ENCODE data around the gene TICAM1. TPM values are rescaled to one million over a fixed set of nuclear protein-coding genes. Genes with fewer than 3 reads are reported as not detected.

Gene TICAM1
- polyA plus RNA-seq, 1 experiment = 1.0 TPM

DNA sequence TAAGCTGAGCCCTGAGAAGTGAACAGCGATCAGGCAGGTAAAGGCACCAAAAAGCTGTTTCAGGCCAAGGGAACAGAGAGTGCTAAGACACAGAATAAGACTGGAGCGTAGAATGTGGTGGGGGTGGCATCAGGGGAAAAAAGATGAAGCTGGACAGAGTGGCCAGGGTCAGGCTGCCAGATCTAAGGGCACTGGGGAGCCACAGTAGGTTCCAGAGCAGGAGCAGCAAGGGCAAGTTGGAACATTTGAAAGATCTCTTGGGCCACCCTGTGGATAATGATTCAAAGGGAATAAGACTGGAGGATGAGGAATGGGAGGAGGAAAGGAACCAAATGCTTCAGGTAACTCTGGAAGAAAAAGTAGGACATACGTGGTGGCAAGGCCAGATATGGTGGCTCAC lies 42.4 kb upstream of the TICAM1 start:
- ChIA-PET CTCF (interaction anchor here (0.6 to 1.7 kb wide), 5 partner anchors 24 to 102 kb away, joined by 3 to 19 read pairs (median 8); no protein-coding TSS in a partner anchor), POLR2A (interaction anchor here (1.1 kb wide), 1 partner anchor 37 kb away, joined by 4 read pairs; no protein-coding TSS in a partner anchor)
- no peak overlapping the region for H3K4me3 ChIP-seq (ENCODE audit: low read depth, low read length)
- H3K27ac ChIP-seq (ENCODE audit: low read depth, low read length) = no peak overlapping the region
- H3K9me3 ChIP-seq (ENCODE audit: control insufficient read depth, insufficient read depth, low read length) = no peaks in the 10 kb centered on the region; the same call in 1 of the 2 replicates
- no peak for DNase-seq (ENCODE audit: low read depth, low spot score)
- H3K27me3 ChIP-seq (ENCODE audit: control insufficient read depth, insufficient read depth, low read length) = no peaks in the 10 kb centered on the region
- no peak for TF ChIP-seq CTCF (IDR thresholded peaks at IDR 0.05; ENCODE audit: low read depth, low read length)

DNA sequence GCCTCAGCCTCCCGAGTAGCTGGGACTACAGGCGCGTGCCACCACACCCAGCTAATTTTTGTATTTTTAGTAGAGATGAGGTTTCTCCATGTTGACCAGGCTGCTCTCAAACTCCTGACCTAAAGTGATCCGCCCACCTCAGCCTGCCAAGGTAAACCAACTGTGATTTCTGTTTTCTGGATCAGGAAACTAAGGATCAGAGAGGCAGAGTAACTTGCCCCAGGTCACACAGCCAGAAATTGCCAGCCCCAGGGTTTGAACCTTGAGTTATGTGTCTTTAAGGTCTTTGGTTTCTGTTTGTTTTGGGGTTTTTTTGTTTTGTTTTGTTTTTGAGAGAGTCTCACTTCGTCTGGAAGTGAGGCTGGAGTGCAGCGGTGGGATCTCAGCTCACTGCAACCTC lies 40.2 kb upstream of the TICAM1 start:
- no peak overlapping the region for H3K4me3 ChIP-seq (ENCODE audit: low read depth, low read length)
- ChIA-PET CTCF (interaction anchor here (0.6 to 2.8 kb wide), 3 partner anchors 40 to 160 kb away, joined by 3 to 17 read pairs (median 6); no protein-coding TSS in a partner anchor), POLR2A (no interaction called here)
- H3K27me3 ChIP-seq (ENCODE audit: control insufficient read depth, insufficient read depth, low read length) = no peaks in the 10 kb centered on the region
- no peak overlapping the region for H3K27ac ChIP-seq (ENCODE audit: low read depth, low read length)
- no peak for DNase-seq (ENCODE audit: low read depth, low spot score)
- no peak for TF ChIP-seq CTCF (IDR thresholded peaks at IDR 0.05; ENCODE audit: low read depth, low read length)
- H3K9me3 ChIP-seq (ENCODE audit: control insufficient read depth, insufficient read depth, low read length) = no peaks in the 10 kb centered on the region; the same call in 1 of the 2 replicates

GRCh38 chr19:4870025-4870700 lies 38.7 kb upstream of the TICAM1 start:
- CTCF ChIA-PET = interaction anchor here (0.6 to 2.8 kb wide), 9 partner anchors 17 to 178 kb away, joined by 3 to 17 read pairs (median 4); partner anchors contain the start of gene FEM1A
- no peak for TF ChIP-seq CTCF (IDR thresholded peaks at IDR 0.05; ENCODE audit: low read depth, low read length)
- POLR2A ChIA-PET = interaction anchor here (0.7 to 1.4 kb wide), 4 partner anchors 42 to 100 kb away, joined by 3 to 7 read pairs (median 4); no protein-coding TSS in a partner anchor
- peak; percentile 66 for DNase-seq (ENCODE audit: low read depth, low spot score)
- Histone ChIP-seq H3K4me3 (ENCODE audit: low read depth, low read length) (no peak overlapping the region), H3K27me3 (ENCODE audit: control insufficient read depth, insufficient read depth, low read length) (no peaks in the 10 kb centered on the region), H3K9me3 (ENCODE audit: control insufficient read depth, insufficient read depth, low read length) (no peaks in the 10 kb centered on the region; the same call in 1 of the 2 replicates), H3K27ac (ENCODE audit: low read depth, low read length) (peak overlapping the region; percentile 70)

- Histone ChIP-seq H3K4me3 (ENCODE audit: low read depth, low read length) (no peak overlapping the region), H3K9me3 (ENCODE audit: control insufficient read depth, insufficient read depth, low read length) (no peaks in the 10 kb centered on the region; the same call in 1 of the 2 replicates), H3K27ac (ENCODE audit: low read depth, low read length) (no peak overlapping the region), H3K27me3 (ENCODE audit: control insufficient read depth, insufficient read depth, low read length) (no peaks in the 10 kb centered on the region)
- ChIA-PET CTCF (interaction anchor here (1.9 to 3.8 kb wide), 3 partner anchors 16 to 59 kb away, joined by 6 to 22 read pairs (median 13); no protein-coding TSS in a partner anchor), POLR2A (interaction anchor here (0.6 to 1.7 kb wide), 5 partner anchors 41 to 78 kb away, joined by 3 to 11 read pairs (median 5); partner anchors contain the start of gene UHRF1)
- DNase-seq (ENCODE audit: low read depth, low spot score) = no peak
- TF ChIP-seq CTCF (IDR thresholded peaks at IDR 0.05; ENCODE audit: low read depth, low read length) = no peak
Observed at GRCh38 chr19:4868286-4868834, 36.8 kb upstream of the TICAM1 start.
